HG02763 (cell line): ENCODE data around the gene FIBCD1.
A peak's percentile ranks its signal among the peaks of the same experiment; 100 is the strongest.

Experiments
- ATAC-seq: cut with Tn5 transposase; IDR thresholded peaks from one replicate; pipeline ENCODE4 v1.9.1; 2021; ENCODE audit warnings: mild to moderate bottlenecking, moderate library complexity; ENCODE audit not compliant: unreplicated experiment

Gene FIBCD1

DNA sequence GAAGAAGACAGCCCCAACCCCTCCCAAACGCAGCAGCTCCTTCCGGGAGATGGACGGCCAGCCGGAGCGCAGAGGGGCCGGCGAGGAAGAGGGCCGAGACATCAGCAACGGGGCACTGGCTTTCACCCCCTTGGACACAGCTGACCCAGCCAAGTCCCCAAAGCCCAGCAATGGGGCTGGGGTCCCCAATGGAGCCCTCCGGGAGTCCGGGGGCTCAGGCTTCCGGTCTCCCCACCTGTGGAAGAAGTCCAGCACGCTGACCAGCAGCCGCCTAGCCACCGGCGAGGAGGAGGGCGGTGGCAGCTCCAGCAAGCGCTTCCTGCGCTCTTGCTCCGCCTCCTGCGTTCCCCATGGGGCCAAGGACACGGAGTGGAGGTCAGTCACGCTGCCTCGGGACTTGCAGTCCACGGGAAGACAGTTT lies 54.9 kb downstream of the FIBCD1 start:
- ATAC-seq = no peak

DNA sequence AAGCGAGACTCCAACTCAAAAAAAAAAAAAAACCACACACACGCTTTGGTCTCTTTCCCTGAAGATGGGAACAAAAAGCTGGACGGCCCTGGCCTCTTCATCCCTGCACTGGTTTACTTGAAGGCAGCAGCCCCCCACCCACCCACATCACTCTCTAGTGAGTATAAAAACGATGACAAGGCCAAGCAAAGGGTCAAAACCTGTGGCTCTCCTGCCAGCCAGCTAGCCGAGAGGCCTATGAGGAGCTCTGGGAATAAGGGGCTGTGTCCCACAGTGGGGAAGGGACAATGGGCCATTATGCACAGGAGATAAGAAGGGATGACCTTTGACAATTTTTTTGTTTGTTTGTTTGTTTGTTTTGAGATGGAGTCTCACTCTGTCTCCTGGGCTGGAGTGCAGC lies 55.6 kb downstream of the FIBCD1 start:
- ATAC-seq = no peak

DNA sequence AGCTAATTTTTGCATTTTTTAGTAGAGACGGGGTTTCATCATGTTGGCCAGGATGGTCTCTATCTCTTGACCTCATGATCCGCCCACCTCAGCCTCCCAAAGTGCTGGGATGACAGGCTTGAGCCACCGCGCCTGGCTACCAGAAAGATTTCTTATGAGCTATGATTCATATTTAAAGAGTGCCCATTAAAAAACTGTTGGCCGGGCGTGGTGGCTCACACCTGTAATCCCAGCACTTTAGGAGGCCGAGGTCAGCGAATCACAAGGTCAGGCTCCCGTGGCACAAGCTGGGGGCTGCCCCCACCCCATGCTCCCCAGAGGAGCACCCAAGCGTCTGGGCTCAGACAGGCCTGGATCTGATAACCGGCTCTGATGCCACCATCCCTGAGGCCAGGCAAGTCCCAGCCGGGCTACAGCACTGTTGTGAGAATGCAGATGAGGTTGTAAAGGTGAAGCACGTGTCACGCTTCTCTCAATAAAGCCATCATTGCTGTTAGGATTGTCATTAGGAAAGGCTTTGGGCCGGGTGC lies 56.3 kb downstream of the FIBCD1 start:
- no peak for ATAC-seq

GRCh38 chr9:130881516-130881915 lies 57.5 kb downstream of the FIBCD1 start:
- no peak for ATAC-seq

GRCh38 chr9:130880599-130881220 lies 58.3 kb downstream of the FIBCD1 start:
- ATAC-seq = no peak

DNA sequence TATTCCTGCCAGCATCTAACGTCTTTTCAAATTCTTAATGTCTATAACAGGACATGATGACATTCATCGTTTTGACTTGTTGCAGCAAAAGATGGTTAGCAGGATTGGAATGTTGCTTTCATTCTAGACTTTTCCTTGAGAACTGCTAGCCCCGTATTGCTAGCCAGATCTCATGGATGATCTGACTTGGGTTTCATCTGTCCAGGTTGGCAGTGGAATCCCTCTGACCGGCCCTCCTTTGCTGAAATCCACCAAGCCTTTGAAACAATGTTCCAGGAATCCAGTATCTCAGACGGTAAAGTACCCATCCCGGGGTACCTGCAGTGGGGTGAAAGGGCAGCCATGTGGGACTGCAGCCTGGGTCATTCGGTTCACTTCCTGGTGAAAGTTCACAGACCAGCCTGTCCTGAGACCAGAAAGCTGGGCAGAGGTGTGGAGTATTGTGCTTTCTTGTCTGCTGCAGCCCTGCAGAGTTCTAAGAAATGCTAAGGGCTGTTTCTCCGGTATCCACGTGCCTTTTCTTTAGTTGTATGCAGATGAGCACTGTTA lies 59.1 kb downstream of the FIBCD1 start:
- ATAC-seq = no peak

GRCh38 chr9:130878295-130878694 lies 60.8 kb downstream of the FIBCD1 start:
- ATAC-seq = no peak

GRCh38 chr9:130877300-130877699 lies 61.7 kb downstream of the FIBCD1 start:
- no peak for ATAC-seq

- no peak for ATAC-seq
Observed at GRCh38 chr9:130874783-130875182, 64.3 kb downstream of the FIBCD1 start.

DNA sequence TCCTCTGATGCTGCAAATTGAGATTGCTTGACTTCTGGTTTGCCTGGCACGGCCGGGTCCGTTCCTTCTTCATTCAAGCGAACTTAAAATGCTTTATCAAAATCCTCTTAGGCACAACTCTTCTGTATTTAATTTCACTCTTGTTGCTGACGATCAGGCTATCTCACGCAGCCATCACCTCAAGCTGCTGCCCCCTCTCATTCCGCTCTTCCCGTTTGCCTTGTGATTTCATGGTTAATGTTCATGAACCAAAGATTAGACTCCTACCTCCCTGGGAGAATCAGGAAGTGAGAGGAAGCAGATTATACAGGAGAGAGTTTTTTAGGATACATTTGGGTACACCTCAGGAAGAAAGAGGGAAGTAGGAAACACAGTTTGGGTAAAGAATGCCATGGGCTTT lies 65.1 kb downstream of the FIBCD1 start:
- ATAC-seq = no peak

- no peak for ATAC-seq
Observed at GRCh38 chr9:130872912-130873503, 66.0 kb downstream of the FIBCD1 start.

DNA sequence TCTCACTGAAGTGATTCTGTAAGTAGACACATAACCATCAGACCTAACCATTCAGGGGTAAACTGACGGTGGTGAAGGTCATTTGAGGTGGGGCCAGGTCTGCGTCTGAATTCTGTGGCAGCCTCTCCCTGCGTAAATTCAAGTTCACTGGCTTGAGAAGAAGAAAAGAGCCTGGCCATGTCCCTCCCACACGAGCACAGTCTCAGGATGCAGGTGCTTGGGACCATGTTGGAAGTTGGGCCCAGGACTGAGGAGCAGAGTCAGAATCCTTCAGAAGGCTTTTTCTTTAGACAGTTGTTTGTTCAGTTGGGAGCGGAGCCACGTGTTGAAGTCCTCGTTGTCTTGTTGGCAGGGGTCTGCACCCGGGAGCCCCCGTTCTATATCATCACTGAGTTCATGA lies 66.5 kb downstream of the FIBCD1 start:
- no peak for ATAC-seq

- ATAC-seq = no peak
Observed at GRCh38 chr9:130872093-130872492, 67.0 kb downstream of the FIBCD1 start.

DNA sequence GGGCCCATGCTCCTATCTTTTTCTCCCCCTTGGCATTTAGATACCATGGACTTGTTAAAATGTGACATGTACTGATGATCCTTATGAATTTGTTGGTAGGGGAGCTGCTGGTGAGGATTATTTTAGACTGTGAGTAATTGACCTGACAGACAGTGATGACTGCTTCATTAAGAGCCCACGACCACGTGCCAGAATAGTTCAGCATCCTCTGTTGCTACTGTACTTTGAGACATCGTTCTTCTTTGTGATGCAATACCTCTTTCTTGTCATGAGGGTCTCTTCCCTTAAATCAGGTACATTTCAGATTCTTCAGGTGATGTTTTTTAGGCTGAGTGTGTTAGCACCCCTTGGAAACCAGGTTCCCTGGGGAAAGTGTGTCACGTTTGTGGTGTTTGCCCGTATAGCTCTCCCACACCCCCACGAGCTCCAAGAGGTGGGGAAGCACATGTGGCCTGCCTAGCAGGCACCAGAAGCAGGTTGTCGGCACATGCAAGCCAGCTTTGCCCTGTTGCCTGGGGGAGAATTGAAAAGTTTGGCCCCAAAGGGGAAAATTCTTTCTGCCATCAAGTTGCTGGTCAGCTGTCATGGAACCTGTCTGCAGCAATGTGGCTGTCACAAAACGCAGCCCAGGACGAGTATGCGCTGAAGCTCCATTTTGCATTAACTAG lies 67.5 kb downstream of the FIBCD1 start:
- ATAC-seq = no peak

- ATAC-seq = peak; percentile 61
Observed at GRCh38 chr9:130870491-130871381, 68.3 kb downstream of the FIBCD1 start.

DNA sequence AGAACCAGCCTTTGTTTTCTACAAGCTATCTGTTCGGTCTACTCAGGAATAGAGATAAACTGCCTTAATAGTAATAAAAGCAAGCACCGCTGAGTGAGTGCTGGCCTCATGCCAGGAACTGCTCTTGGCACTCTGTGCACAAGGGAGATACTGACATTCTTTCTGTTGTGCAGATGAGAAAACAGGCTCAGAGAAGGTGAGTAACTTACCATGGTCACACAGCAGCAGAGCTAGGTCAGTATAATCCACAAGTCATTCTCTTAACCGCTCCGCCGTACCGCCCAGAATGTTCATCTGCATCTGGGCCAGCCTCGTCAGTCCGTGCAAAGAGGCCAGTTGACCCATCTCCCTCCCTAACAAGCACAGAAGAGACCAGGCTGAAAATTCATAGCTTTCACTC lies 69.8 kb downstream of the FIBCD1 start:
- no peak for ATAC-seq

DNA sequence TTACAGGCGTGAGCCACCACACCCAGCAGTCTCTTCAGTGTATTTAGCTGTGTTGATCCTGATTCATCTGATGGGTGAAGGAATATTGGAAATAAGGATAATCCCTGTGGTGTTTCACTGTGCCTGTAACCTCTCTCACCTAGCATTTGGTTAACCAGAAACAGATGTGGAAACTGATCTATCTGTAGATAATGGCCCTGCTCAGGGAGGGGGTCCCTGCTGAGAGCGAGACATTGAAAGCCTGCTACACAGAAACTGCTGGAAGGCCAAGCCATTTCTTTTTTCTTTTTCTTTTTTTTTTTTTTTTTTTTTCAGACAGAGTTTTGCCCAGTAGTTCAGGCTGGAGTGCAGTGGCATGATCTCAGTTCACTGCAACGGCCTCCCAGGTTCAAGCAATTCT lies 70.8 kb downstream of the FIBCD1 start:
- ATAC-seq = no peak

DNA sequence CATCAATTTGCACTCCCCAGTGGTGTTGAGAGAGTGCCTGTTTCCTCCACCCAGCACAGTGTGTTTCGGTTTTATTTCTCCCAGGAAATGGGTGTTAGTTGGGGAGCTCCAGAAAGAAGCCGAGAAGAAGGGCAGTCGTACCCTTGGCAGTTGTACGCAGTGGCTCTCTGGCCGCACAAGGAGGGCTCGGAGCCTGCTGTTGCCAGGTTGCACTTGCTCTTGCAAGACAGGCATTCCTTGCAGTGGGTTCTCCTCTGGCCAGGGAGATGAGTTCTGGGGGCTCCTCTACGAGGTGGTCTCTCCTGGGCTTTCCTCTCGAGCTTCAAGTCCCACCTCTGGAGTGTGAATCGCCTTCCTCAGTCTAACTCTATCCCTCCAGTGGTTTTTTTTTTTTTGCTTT lies 71.5 kb downstream of the FIBCD1 start:
- no peak for ATAC-seq

- no peak for ATAC-seq
Observed at GRCh38 chr9:130866474-130866965, 72.5 kb downstream of the FIBCD1 start.

GRCh38 chr9:130865921-130866320 lies 73.1 kb downstream of the FIBCD1 start:
- ATAC-seq = no peak

GRCh38 chr9:130864541-130864940 lies 74.5 kb downstream of the FIBCD1 start:
- ATAC-seq = no peak
